ENCODE measurements around the gene MAGI2.

DNA sequence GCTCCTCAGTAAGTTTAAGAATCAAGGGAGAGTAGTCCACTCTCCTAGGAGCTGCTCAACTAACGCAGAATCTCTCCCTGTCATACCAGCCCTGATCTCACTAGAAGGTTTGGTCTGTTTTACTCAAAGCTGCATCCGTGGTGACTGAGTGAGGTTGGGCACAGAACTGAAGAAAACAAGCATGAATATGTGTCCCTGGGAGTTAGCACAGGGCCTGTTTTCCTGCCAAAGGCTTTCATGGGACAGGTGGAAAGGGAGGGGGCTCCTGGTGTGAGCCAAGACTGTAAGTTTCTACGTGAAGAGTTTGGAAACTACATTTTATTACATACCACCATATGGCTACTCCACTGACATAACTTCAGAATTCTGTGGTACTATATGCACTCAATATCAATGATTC lies 705.9 kb downstream of the MAGI2 start:
- no peak for TF ChIP-seq CTCF (IDR thresholded peaks at IDR 0.05 in 2 of 3, conservative IDR thresholded peaks at IDR 0.05 in 1 of 3; ENCODE audit: borderline replicate concordance in 1 of 3, insufficient read depth in 1 of 3, low read depth in 2 of 3, low read length in 2 of 3)
- TF ChIP-seq EZH2phosphoT487 (IDR thresholded peaks at IDR 0.05; ENCODE audit: borderline replicate concordance), result no peak
- no peak for TF ChIP-seq REST (IDR thresholded peaks at IDR 0.05; ENCODE audit: low read depth)
- TF ChIP-seq ATF3 (IDR thresholded peaks at IDR 0.05), result no peak
- TF ChIP-seq POLR2AphosphoS5 (IDR thresholded peaks at IDR 0.05; ENCODE audit: low read depth, low read length), result no peak
- TF ChIP-seq ELF1 (IDR thresholded peaks at IDR 0.05; ENCODE audit: borderline replicate concordance, low read depth), result no peak
- TF ChIP-seq POLR2A (IDR thresholded peaks at IDR 0.05; ENCODE audit: borderline replicate concordance, extremely low read depth, insufficient read depth, insufficient read length), result no peak
